Measurements from ENCODE around the gene PPM1M. TPM values are rescaled to one million over a fixed set of nuclear protein-coding genes. Genes with fewer than 3 reads are reported as not detected.

Gene PPM1M
- total and polyA plus RNA-seq, 2 donors (not counting 1 experiment from before 2014, with no cell fraction given): 19.7 to 37.8 TPM

- TF ChIP-seq EZH2 (IDR thresholded peaks at IDR 0.05; ENCODE audit: low read length, missing control alignments) (no peak), CTCF (conservative IDR thresholded peaks at IDR 0.05 in 1 of 2, IDR thresholded peaks at IDR 0.05 in 1 of 2; ENCODE audit: low read depth in 1 of 2, low read length in 2 of 2) (no peak)
- no peaks in the 10 kb centered on the region for H3K79me2 ChIP-seq (ENCODE audit: control insufficient read depth, insufficient read depth, low read length)
- no peak overlapping the region for H3K9ac ChIP-seq (ENCODE audit: insufficient read depth, low read length)
- no peak overlapping the region for H2AFZ ChIP-seq (ENCODE audit: low read length)
- H3K4me2 ChIP-seq (ENCODE audit: extremely low read depth, insufficient read depth, low read length): no peak overlapping the region
- no peaks in the 10 kb centered on the region for H3K9me3 ChIP-seq (ENCODE audit: control insufficient read depth, insufficient read depth, low read depth, low read length)
- no peak overlapping the region for H3K27ac ChIP-seq (ENCODE audit: insufficient read depth, low read length)
- DNase-seq (ENCODE audit: low read depth in 2 of 2): no peak
- peaks cover 2% of the 10 kb centered on the region for H3K4me1 ChIP-seq (ENCODE audit: control insufficient read depth, extremely low read depth, insufficient read depth, low read length)
- H3K4me3 ChIP-seq (replicated peaks in 1 of 4; ENCODE audit: control extremely low read depth in 1 of 4, insufficient read depth in 1 of 4, low read depth in 3 of 4, low read length in 4 of 4): no peak overlapping the region
- no peaks in the 10 kb centered on the region for H3K27me3 ChIP-seq (ENCODE audit: control insufficient read depth, insufficient read depth, low read length)
- peaks cover 20% of the 10 kb centered on the region for H3K36me3 ChIP-seq (ENCODE audit: control insufficient read depth, insufficient read depth, low read length)
- H4K20me1 ChIP-seq (ENCODE audit: control insufficient read depth, extremely low read depth, insufficient read depth, low read length): no peaks in the 10 kb centered on the region
Observed at GRCh38 chr3:52250122-52250521, 4.6 kb downstream of the PPM1M start.

- Histone ChIP-seq H3K79me2 (ENCODE audit: control insufficient read depth, insufficient read depth, low read length) (peaks cover 3% of the 10 kb centered on the region), H4K20me1 (ENCODE audit: control insufficient read depth, extremely low read depth, insufficient read depth, low read length) (no peaks in the 10 kb centered on the region), H3K4me2 (ENCODE audit: extremely low read depth, insufficient read depth, low read length) (no peak overlapping the region), H3K36me3 (ENCODE audit: control insufficient read depth, insufficient read depth, low read length) (peaks cover 32% of the 10 kb centered on the region), H3K27me3 (ENCODE audit: control insufficient read depth, insufficient read depth, low read length) (no peaks in the 10 kb centered on the region), H2AFZ (ENCODE audit: low read length) (no peak overlapping the region), H3K4me1 (ENCODE audit: control insufficient read depth, extremely low read depth, insufficient read depth, low read length) (no peaks in the 10 kb centered on the region), H3K9ac (ENCODE audit: insufficient read depth, low read length) (no peak overlapping the region), H3K27ac (ENCODE audit: insufficient read depth, low read length) (no peak overlapping the region), H3K4me3 (replicated peaks in 1 of 4; ENCODE audit: control extremely low read depth in 1 of 4, insufficient read depth in 1 of 4, low read depth in 3 of 4, low read length in 4 of 4) (no peak overlapping the region), H3K9me3 (ENCODE audit: control insufficient read depth, insufficient read depth, low read depth, low read length) (no peaks in the 10 kb centered on the region)
- TF ChIP-seq CTCF (conservative IDR thresholded peaks at IDR 0.05 in 1 of 2, IDR thresholded peaks at IDR 0.05 in 1 of 2; ENCODE audit: low read depth in 1 of 2, low read length in 2 of 2) (no peak), EZH2 (IDR thresholded peaks at IDR 0.05; ENCODE audit: low read length, missing control alignments) (no peak)
- DNase-seq (ENCODE audit: low read depth in 2 of 2): peak in 1 of 2 donors; percentile 26
Observed at GRCh38 chr3:52253314-52254304, 8.1 kb downstream of the PPM1M start.

GRCh38 chr3:52254608-52255007 lies 9.0 kb downstream of the PPM1M start:
- peaks cover 32% of the 10 kb centered on the region for H3K36me3 ChIP-seq (ENCODE audit: control insufficient read depth, insufficient read depth, low read length)
- no peak for TF ChIP-seq CTCF (conservative IDR thresholded peaks at IDR 0.05 in 1 of 2, IDR thresholded peaks at IDR 0.05 in 1 of 2; ENCODE audit: low read depth in 1 of 2, low read length in 2 of 2)
- no peak for TF ChIP-seq EZH2 (IDR thresholded peaks at IDR 0.05; ENCODE audit: low read length, missing control alignments)
- no peaks in the 10 kb centered on the region for H4K20me1 ChIP-seq (ENCODE audit: control insufficient read depth, extremely low read depth, insufficient read depth, low read length)

More at GRCh38 chr3:52254608-52255007, 9.0 kb downstream of the PPM1M start:
- Histone ChIP-seq H3K79me2 (ENCODE audit: control insufficient read depth, insufficient read depth, low read length) (peaks cover 6% of the 10 kb centered on the region), H3K9ac (ENCODE audit: insufficient read depth, low read length) (no peak overlapping the region), H3K27ac (ENCODE audit: insufficient read depth, low read length) (no peak overlapping the region), H2AFZ (ENCODE audit: low read length) (no peak overlapping the region), H3K4me3 (replicated peaks in 1 of 4; ENCODE audit: control extremely low read depth in 1 of 4, insufficient read depth in 1 of 4, low read depth in 3 of 4, low read length in 4 of 4) (no peak overlapping the region), H3K4me1 (ENCODE audit: control insufficient read depth, extremely low read depth, insufficient read depth, low read length) (no peaks in the 10 kb centered on the region), H3K9me3 (ENCODE audit: control insufficient read depth, insufficient read depth, low read depth, low read length) (no peaks in the 10 kb centered on the region), H3K4me2 (ENCODE audit: extremely low read depth, insufficient read depth, low read length) (no peak overlapping the region), H3K27me3 (ENCODE audit: control insufficient read depth, insufficient read depth, low read length) (no peaks in the 10 kb centered on the region)
- no peak for DNase-seq (ENCODE audit: low read depth in 2 of 2)
